Colonic mucosa (tissue), 4 donors: Measurements from ENCODE around the gene EXOC1L. TPM values are rescaled to one million over a fixed set of nuclear protein-coding genes. Genes with fewer than 3 reads are reported as not detected.

Experiments used
- DNase-seq: peaks from one replicate; pipeline ENCODE4 v3.0.0-alpha.2; 2020
- H3K27ac ChIP-seq: fragments of 200-600 bp; one replicate; pipeline ENCODE4 v1.8.0; 2021
- H3K27me3 ChIP-seq: fragments of 200-600 bp; one replicate; pipeline ENCODE4 v1.8.0; 2021
- H3K36me3 ChIP-seq: fragments of 200-600 bp; one replicate; pipeline ENCODE4 v1.8.0; 2021
- H3K4me1 ChIP-seq: fragments of 200-600 bp; one replicate; pipeline ENCODE4 v1.8.0; 2021; ENCODE audit warnings: mild to moderate bottlenecking
- H3K4me3 ChIP-seq: fragments of 200-600 bp; one replicate; pipeline ENCODE4 v1.8.0; 2021
- H3K9ac ChIP-seq, 2 donors: one replicate each; pipeline ENCODE4 v1.7.0; 2013; ENCODE audit warnings: control low read depth in 2 of 2, low read depth in 2 of 2, low read length in 2 of 2
- H3K9me3 ChIP-seq: fragments of 200-600 bp; one replicate; pipeline ENCODE4 v1.8.0; 2021
- CTCF ChIP-seq: fragments of 200-600 bp; IDR thresholded peaks from one replicate; pipeline ENCODE4 v1.8.0; 2022; ENCODE audit warnings: antibody characterized with exemption, mild to moderate bottlenecking
- intact Hi-C: fragments of 100-400 bp; cut with DNase I; formaldehyde crosslinking; loops from one replicate; pipeline ENCODE4 v1.14.1; 2022
- total RNA-seq, 2 donors: library from RNA; stranded (reverse); fragmentation: NEBNext Ultra II Directional in 1 of 2; extraction: Animal tissue kit (Norgen Biotek cat#: 25700) in 1 of 2; gene quantifications; one replicate each; pipeline ENCODE4 v1.2.1, GENCODE V29; 2021
- donor health status: healthy.
- donor health status: DM: no; HTN: no; CAD: no.
- donor health status: DM: no; HTN: no; CAD: no.

Gene EXOC1L
- total RNA-seq, 2 donors from 2014 or later = not detected

- no peaks in the 10 kb centered on the region for H3K9me3 ChIP-seq
- intact Hi-C loops = no loop called here
- H3K9ac ChIP-seq = no peak overlapping the region
- no peak overlapping the region for H3K4me3 ChIP-seq
- no peaks in the 10 kb centered on the region for H3K4me1 ChIP-seq
- DNase-seq = no peak
- no peaks in the 10 kb centered on the region for H3K27me3 ChIP-seq
- no peak overlapping the region for H3K27ac ChIP-seq
- no peaks in the 10 kb centered on the region for H3K36me3 ChIP-seq
- TF ChIP-seq CTCF = no peak
Observed at GRCh38 chr4:55879224-55879623, 59.6 kb downstream of the EXOC1L start.

DNA sequence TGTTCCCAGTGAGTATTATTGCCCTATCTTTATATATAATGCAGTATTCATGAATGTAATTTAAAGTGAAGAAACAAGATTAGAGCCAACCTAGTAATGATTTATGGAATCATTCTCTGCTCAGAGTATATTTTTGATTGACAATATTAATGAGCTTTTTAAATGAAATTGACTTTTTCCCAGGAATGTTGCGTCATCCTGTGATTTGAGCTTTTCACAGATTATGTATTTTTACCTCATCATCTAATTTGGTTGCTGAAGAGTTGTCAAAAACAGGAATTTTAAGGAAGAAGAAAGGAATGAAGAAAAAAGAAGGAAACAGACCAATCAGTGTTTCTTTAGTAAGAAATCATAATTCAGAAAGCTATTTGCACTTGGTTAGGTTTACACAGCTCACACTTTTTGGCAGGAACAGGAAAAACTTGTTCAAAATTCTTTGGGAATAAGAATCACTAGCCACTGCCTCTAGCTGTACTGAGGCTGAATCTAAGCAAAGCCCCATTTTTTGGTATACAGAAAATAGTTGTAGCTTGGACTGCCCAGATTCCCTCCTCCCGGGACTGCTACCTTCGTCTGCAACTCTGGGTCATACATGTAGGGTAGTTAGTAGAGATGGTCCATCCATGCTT is 61.2 kb downstream of the EXOC1L start:
- no peak for DNase-seq
- H3K9ac ChIP-seq = no peak overlapping the region
- intact Hi-C loops = no loop called here
- no peak overlapping the region for H3K27ac ChIP-seq
- H3K4me3 ChIP-seq = no peak overlapping the region
- H3K27me3 ChIP-seq = no peaks in the 10 kb centered on the region
- no peak for TF ChIP-seq CTCF
- H3K9me3 ChIP-seq = no peaks in the 10 kb centered on the region
- H3K36me3 ChIP-seq = no peaks in the 10 kb centered on the region
- no peaks in the 10 kb centered on the region for H3K4me1 ChIP-seq

GRCh38 chr4:55884093-55884850 is 64.7 kb downstream of the EXOC1L start:
- DNase-seq = no peak
- intact Hi-C loops = no loop called here
- Histone ChIP-seq H3K27ac (no peak overlapping the region), H3K27me3 (no peaks in the 10 kb centered on the region), H3K36me3 (no peaks in the 10 kb centered on the region), H3K9me3 (no peaks in the 10 kb centered on the region), H3K9ac (no peak overlapping the region), H3K4me3 (no peak overlapping the region), H3K4me1 (no peaks in the 10 kb centered on the region)
- TF ChIP-seq CTCF = no peak

- H3K36me3 ChIP-seq = no peaks in the 10 kb centered on the region
- H3K27ac ChIP-seq = no peak overlapping the region
- no peaks in the 10 kb centered on the region for H3K9me3 ChIP-seq
- no peak overlapping the region for H3K9ac ChIP-seq
- DNase-seq = no peak
- H3K4me1 ChIP-seq = no peaks in the 10 kb centered on the region
- no peak overlapping the region for H3K4me3 ChIP-seq
- intact Hi-C loops = no loop called here
- no peaks in the 10 kb centered on the region for H3K27me3 ChIP-seq
- no peak for TF ChIP-seq CTCF
Observed at GRCh38 chr4:55884851-55885219, 65.2 kb downstream of the EXOC1L start.

Other genes starting within 250 kb of the EXOC1L start
- not detected for gene PDCL2, start 227.5 kb upstream of the EXOC1L start, total RNA-seq
- 1 to 10 TPM in 1 of 2 donors, under 1 TPM in 1; 0.66 to 1.9 TPM for gene NMU, start 183.5 kb upstream of the EXOC1L start, total RNA-seq
- gene EXOC1, start 33.9 kb downstream of the EXOC1L start, total RNA-seq = 10 to 100 TPM; 28.9 to 31.8 TPM
- gene CEP135, start 129.2 kb downstream of the EXOC1L start, total RNA-seq = 1 to 10 TPM; 4.0 to 7.3 TPM